H1 (cell line): ENCODE data around the gene ANXA4. TPM values are rescaled to one million over a fixed set of nuclear protein-coding genes. Genes with fewer than 3 reads are reported as not detected.

ENCODE experiments used
- CHD7 ChIP-seq: fragments of 300-600 bp; sonication (generic); IDR thresholded peaks from 2 replicates; pipeline ENCODE4 v1.7.1; 2012; ENCODE audit warnings: low read length, moderate library complexity, mild to moderate bottlenecking, inconsistent platforms; ENCODE audit not compliant: insufficient replicate concordance
- KDM5A ChIP-seq: fragments of 200-600 bp; IDR thresholded peaks from 2 replicates; pipeline ENCODE4 v1.7.1; 2012; ENCODE audit warnings: mild to moderate bottlenecking, low read length, inconsistent platforms, mixed read lengths
- SIX5 ChIP-seq: IDR thresholded peaks from 2 replicates; pipeline ENCODE4 v1.6.1; 2011; ENCODE audit warnings: mild to moderate bottlenecking, low read depth, low read length
- polyA plus RNA-seq, 7 experiments: library from polyadenylated mRNA; depleted of rRNA in 3 of 7; stranded (reverse) in 5 of 7; unstranded in 2 of 7; fragments of >200 nt in 5 of 7; fragments of 200-250 nt in 2 of 7; gene quantifications; 1 replicate in 5 of 7; 2 replicates in 1 of 7; 4 replicates in 1 of 7; pipeline versions ENCODE4 v1.2.1 to v1.2.3, GENCODE V29; 2011 to 2013; ENCODE audit warnings: missing spikeins in 2 of 7, mixed read lengths in 2 of 7
- total RNA-seq: library from RNA; stranded (reverse); fragmentation: NEBNext Ultra II Directional; extraction: Animal tissue kit (Norgen Biotek cat#: 25700); gene quantifications from 2 replicates; pipeline ENCODE4 v1.2.1, GENCODE V29; 2021

ANXA4 gene
- total and polyA plus RNA-seq, 2 of the 8 experiments (the other 6 are each of a cell fraction or from before 2014, with no cell fraction given), result 9.4 to 17.6 TPM

GRCh38 chr2:69804416-69804815 lies 62.5 kb downstream of the ANXA4 start (continued):
- TF ChIP-seq CHD7 (no peak), KDM5A (no peak), SIX5 (no peak)
